BLaER1 (cell line): ENCODE results near the gene RAB44.
"Not testable (repeated sequence)": the region's sequence is repeated elsewhere in the genome, so short reads cannot be mapped to it uniquely, and the experiment has no call there.

Experiments used
- H3K27ac ChIP-seq: shearing (Covaris generic); formaldehyde crosslinking; 2 replicates; pipeline ENCODE4 v1.8.1; 2022
- H3K27me3 ChIP-seq: shearing (Covaris generic); formaldehyde crosslinking; 2 replicates; pipeline ENCODE4 v1.8.1; 2022
- H3K36me3 ChIP-seq: shearing (Covaris generic); formaldehyde crosslinking; 2 replicates; pipeline ENCODE4 v1.8.1; 2022
- H3K4me1 ChIP-seq: shearing (Covaris generic); formaldehyde crosslinking; 2 replicates; pipeline ENCODE4 v1.8.1; 2022
- H3K4me2 ChIP-seq: shearing (Covaris generic); formaldehyde crosslinking; 2 replicates; pipeline ENCODE4 v1.8.1; 2022
- H3K4me3 ChIP-seq: shearing (Covaris generic); formaldehyde crosslinking; 2 replicates; pipeline ENCODE4 v1.8.1; 2022
- H3K9ac ChIP-seq: shearing (Covaris generic); formaldehyde crosslinking; 2 replicates; pipeline ENCODE4 v1.8.1; 2022
- H3K9me3 ChIP-seq: shearing (Covaris generic); formaldehyde crosslinking; 2 replicates; pipeline ENCODE4 v1.8.1; 2022
- H4K20me1 ChIP-seq: shearing (Covaris generic); formaldehyde crosslinking; 2 replicates; pipeline ENCODE4 v1.8.1; 2022
- Cebpa-rat ChIP-seq: shearing (Covaris generic); IDR thresholded peaks from 2 replicates; pipeline ENCODE4 v1.8.1; 2022

Gene RAB44, protein sequence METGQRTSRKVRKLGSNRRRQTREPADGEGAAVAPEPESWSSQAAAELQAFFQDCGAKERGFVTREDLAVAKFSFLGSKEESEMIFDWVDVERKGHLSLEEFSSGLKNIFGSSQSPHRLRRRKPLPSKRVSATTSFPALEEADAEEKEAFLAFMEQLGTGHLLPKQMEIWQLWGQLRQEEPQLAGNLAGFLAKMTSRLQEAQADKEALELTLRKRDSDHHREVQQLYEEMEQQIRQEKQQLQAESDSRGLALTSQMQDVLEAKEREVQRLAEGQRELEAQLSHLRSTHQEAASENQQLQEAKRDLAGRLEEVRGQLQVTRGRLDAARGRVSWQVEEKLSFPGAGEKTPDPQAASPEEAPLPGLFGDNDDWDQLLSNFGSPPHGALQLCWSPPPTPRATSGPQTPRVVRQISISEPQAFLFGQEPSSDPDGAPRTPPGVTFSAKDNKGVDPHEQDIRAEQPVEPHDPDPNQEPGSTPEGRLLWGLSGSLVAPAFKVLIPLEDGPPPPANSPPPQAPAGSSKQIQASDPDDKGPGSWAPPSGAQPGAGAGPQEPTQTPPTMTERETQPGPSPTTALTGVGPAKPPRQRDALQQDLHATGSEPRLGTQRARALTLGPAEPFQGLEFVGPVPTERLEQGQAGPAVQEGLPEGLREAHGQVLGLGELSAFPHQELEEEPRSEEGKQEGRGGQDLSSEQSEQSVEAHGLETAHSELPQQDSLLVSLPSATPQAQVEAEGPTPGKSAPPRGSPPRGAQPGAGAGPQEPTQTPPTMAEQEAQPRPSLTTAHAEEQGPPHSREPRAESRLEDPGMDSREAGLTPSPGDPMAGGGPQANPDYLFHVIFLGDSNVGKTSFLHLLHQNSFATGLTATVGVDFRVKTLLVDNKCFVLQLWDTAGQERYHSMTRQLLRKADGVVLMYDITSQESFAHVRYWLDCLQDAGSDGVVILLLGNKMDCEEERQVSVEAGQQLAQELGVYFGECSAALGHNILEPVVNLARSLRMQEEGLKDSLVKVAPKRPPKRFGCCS

DNA sequence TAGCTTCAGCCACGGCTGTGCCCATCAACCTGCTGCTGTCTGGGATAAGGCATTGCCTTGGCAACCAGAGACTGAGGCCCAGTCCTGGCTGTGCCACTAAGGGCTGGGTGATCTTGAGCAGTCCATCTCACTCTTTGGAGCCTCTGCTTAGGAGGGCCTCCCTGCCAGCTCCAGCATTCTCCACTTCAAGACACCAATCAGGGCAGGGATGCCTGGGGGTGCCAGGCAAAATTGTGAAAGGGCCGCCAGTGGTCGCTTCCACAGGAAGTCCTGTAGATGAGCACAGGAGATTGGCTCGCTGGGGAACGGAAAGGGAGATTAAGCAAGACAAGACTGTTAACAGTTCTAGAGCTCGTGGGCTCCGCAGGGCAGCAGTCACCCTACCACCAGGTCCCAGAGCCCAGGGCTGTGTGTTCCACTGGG, at the start of gene RAB44:
Gene RAB44, plus strand, starts transcription at position 346 of the 423 bp plus-strand sequence. CDS start 6,410 bp downstream, outside the sequence.
- Histone ChIP-seq H4K20me1 (no peaks in the 10 kb centered on the region), H3K4me1 (peaks cover 20% of the 10 kb centered on the region), H3K27ac (no peak within 1 kb of the TSS), H3K9ac (no peak within 1 kb of the TSS), H3K27me3 (no peaks in the 10 kb centered on the region), H3K4me2 (no peak within 1 kb of the TSS), H3K36me3 (no peaks in the 10 kb centered on the region), H3K4me3 (no peak within 1 kb of the TSS), H3K9me3 (peaks cover 7% of the 10 kb centered on the region; the same call in 1 of the 2 replicates)
- no peak for TF ChIP-seq Cebpa-rat

DNA sequence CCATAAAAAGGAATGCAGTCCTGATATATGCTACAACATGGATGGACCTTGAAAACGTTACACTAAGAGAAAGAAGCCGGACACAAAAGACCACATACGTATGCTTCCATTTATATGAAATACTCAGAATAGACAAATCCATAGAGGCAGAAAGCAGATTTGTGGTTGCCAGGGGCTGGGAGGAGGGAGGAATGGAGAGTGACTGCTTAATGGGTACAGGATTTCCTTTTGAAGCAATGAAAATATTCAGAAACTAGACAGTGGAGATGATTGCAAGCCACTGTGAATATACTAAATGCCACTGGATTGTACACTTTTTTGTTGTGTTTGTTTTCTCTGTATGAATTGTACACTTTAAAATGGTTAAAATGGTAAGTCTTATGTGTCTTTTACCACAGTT, 48.5 kb upstream of the RAB44 start:
- Histone ChIP-seq H3K27ac (peak overlapping the region; percentile 84), H3K36me3 (no peaks in the 10 kb centered on the region), H3K9ac (no peak overlapping the region), H3K4me2 (peak overlapping the region; percentile 79), H3K4me1 (peaks cover 71% of the 10 kb centered on the region), H4K20me1 (no peaks in the 10 kb centered on the region), H3K4me3 (no peak overlapping the region), H3K27me3 (no peaks in the 10 kb centered on the region), H3K9me3 (no peaks in the 10 kb centered on the region)
- no peak for TF ChIP-seq Cebpa-rat

DNA sequence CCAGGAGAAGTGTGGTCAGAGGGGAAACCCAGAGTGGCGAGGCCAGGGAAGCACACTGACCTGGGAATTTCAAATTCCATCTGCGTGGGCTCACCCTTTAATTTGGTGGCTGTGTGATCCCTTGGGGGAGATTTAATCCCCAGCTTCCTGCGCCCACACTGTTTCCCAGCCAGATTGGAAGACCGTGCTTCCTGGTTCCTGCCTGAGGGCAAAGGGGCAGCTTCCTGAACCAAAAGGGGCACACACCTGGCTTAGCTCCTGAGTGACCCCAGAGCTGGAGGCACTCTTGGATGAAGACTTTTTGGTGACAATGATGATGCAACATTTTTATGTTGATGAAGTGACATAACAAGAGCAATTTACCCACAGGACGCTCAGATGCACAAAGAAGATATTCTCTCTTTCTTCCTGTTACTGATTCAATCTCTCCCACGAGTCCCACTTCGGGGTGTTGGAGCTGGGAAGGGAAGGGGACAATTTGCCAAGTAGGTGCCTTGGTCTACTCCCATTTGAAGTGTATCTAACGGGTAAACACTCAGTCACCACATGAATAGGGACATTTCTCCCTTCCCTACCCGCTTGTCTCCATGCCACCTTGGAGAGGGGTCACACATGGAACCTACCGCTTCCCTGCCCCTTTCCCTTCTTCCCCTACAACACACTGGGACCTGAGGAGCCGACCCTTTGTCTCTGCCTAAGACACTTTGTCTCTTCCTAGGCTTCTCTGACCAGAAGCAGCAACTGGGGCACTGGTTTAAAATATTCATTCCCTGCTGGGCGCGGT, 47.7 kb upstream of the RAB44 start:
- Histone ChIP-seq H3K4me1 (peaks cover 71% of the 10 kb centered on the region), H3K36me3 (no peaks in the 10 kb centered on the region), H3K9me3 (no peaks in the 10 kb centered on the region), H3K4me3 (no peak overlapping the region), H3K9ac (peak overlapping the region; percentile 44), H3K4me2 (peak overlapping the region; percentile 79), H3K27ac (peak overlapping the region; percentile 84), H3K27me3 (no peaks in the 10 kb centered on the region), H4K20me1 (no peaks in the 10 kb centered on the region)
- TF ChIP-seq Cebpa-rat = peak; percentile 94

DNA sequence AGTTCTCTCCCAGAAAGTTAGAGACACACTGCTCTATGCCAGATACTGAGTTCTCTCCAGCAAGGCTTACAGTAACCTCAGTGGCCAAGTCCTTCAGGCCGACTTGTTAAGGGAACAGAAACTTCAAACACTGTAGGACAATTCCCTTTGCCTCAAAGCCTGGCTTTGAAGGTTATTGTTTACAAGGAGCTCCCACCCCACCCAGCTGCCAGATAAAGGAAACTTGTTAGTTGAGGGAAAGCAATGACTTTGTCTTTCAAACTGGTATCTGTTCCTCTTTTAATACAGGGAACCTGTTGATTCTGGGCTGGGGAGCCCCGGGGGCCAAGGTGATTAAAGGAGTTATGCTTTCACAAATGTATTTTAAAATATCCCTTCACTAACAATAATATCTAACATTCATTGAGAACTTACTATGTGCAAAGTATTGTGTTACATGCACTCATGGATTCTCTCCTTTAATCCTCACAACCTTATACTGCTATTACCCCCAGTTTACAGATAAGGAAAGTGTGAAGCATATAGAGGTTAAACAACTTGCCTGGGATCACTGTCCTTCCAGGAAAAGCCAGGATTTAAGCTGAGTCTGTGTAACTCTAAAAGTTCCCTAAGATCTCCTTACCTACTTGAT, 46.7 kb upstream of the RAB44 start:
- peak overlapping the region; percentile 44; the same call in 1 of the 2 replicates for H3K9ac ChIP-seq
- no peaks in the 10 kb centered on the region for H3K9me3 ChIP-seq
- H3K27ac ChIP-seq = peak overlapping the region; percentile 84
- peaks cover 71% of the 10 kb centered on the region for H3K4me1 ChIP-seq
- H3K4me2 ChIP-seq = peak overlapping the region; percentile 79
- TF ChIP-seq Cebpa-rat = no peak
- no peak overlapping the region for H3K4me3 ChIP-seq
- H3K27me3 ChIP-seq = no peaks in the 10 kb centered on the region
- no peaks in the 10 kb centered on the region for H3K36me3 ChIP-seq
- no peaks in the 10 kb centered on the region for H4K20me1 ChIP-seq

DNA sequence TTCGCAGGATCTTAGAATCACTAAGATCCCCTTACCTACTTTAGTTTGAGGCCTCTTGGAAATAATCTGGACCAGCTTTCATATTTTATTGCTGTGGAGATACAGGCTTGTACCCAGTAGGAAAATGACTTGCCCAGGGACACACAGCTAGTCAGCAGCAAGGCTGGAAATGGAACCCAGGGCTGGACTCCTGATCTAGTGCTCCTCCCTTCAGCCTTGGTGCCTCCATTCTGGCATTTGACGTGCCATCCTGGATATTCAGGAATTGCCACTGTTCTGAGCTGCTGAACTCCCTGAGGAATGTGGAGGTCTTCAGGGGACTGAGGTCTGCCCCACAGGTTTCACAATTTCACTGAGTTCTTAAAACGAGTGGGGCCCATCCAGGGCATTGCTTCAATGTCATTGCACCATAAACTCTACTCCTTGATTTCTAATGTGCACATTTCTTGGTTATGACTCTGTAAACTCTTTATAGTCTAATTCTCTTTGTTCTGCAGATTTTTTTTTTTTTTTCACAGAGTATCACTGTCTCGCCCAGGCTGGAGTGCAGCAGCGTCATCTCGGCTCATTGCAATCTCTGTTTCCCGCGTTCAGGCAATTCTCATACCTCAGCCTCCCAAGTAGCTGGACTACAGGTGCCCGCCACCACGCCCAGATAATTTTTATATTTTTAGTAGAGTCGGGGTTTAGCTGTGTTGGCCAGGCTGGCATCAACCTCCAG, 45.8 kb upstream of the RAB44 start:
- Histone ChIP-seq H3K4me2 (peak overlapping the region; percentile 79), H3K9me3 (no peaks in the 10 kb centered on the region), H3K27me3 (no peaks in the 10 kb centered on the region), H3K4me3 (no peak overlapping the region), H3K36me3 (no peaks in the 10 kb centered on the region), H4K20me1 (no peaks in the 10 kb centered on the region), H3K27ac (0 out of 2 replicates have a peak overlapping the region, but pooled peaks have one; percentile 84), H3K4me1 (peaks cover 77% of the 10 kb centered on the region), H3K9ac (no peak overlapping the region)
- TF ChIP-seq Cebpa-rat = no peak

DNA sequence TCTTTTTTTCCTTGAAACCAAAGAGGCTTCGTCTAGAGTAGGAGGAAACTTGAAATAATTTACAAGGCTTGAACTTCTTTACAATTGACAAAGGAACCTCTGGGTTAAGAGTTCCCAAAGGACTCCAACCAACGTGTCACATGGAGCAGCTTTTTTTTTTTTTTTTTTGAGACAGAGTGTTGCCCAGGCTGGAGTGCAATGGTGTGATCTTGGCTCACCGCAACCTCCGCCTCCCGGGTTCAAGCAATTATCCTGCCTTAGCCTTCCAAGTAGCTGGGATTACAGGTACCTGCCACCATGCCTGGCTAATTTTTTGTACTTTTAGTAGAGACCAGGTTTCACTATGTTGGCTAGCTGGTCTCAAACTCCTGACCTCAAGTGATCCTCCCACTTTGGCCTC, 43.2 kb upstream of the RAB44 start:
- not testable (repeated sequence) for H3K27ac ChIP-seq, H4K20me1 ChIP-seq, H3K9ac ChIP-seq, H3K4me3 ChIP-seq, H3K27me3 ChIP-seq, H3K9me3 ChIP-seq, H3K36me3 ChIP-seq
- Histone ChIP-seq H3K4me2 (peak overlapping the region; percentile 78), H3K4me1 (peaks cover 85% of the 10 kb centered on the region)

DNA sequence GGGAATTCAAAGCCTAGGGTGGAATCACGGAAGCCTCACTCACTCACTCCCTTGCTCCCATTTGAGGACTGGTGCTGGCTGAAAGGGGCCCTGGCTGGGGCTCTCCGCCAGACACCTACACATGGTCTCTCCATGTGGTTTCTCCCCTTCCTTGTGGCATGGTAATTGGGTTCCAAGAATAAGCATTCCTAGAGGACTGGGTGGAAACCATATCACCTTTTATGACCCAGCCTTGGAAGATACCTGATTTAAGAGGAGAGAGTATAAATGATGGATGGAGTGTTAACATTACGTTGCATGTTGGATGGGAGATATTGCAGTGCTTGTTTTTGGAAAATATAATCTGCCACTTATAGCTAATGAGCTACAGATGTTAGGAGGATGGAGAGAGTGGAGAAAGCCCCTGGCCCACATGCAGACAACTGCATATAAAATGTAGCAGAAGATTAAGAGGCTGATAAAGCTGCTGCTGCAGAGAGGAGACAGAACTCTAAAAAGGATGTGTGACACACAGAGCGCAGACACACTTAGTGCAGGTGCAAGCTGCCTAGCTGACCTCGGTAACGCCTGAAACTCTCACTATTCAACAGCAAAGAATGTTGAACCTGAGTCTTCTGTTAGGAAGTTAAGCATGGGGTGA, 42.4 kb upstream of the RAB44 start:
- Histone ChIP-seq H3K27me3 (no peaks in the 10 kb centered on the region), H3K9ac (no peak overlapping the region), H3K4me1 (peaks cover 85% of the 10 kb centered on the region), H3K9me3 (no peaks in the 10 kb centered on the region), H3K4me2 (peak overlapping the region; percentile 78), H4K20me1 (no peaks in the 10 kb centered on the region), H3K4me3 (no peak overlapping the region), H3K27ac (no peak overlapping the region), H3K36me3 (no peaks in the 10 kb centered on the region)
- TF ChIP-seq Cebpa-rat = no peak

DNA sequence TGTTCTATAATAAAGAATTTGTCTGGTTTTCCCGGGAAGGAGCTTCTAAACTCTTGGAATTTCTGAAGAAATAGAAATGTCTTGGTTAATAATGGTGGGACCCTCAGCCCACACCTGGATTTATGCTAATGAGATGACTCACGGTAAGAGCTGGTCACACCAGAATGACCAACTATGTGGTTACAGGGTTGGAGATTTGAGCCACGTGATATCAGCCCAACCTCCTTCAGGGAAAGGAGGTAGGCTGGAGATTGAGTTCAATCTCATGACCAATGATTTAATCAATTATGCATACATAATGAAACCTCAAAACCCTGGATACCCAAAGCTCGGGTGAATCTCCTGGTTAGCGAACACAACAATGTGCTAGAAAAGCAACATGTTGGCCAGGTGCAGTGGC, 41.2 kb upstream of the RAB44 start:
- H3K4me1 ChIP-seq = peaks cover 85% of the 10 kb centered on the region

More for the DNA sequence above, 41.2 kb upstream of the RAB44 start:
- TF ChIP-seq Cebpa-rat = no peak
- Histone ChIP-seq H3K4me3 (no peak overlapping the region), H3K27me3 (no peaks in the 10 kb centered on the region), H4K20me1 (no peaks in the 10 kb centered on the region), H3K36me3 (no peaks in the 10 kb centered on the region), H3K9me3 (no peaks in the 10 kb centered on the region), H3K27ac (no peak overlapping the region), H3K9ac (no peak overlapping the region), H3K4me2 (peak overlapping the region; percentile 78; the same call in 1 of the 2 replicates)
